GM21360 (cell line): ENCODE results near the gene NDST4.

Experiments used
- ATAC-seq: cut with Tn5 transposase; IDR thresholded peaks from one replicate; pipeline ENCODE4 v1.9.1; 2021; ENCODE audit warnings: mild to moderate bottlenecking, moderate library complexity; ENCODE audit not compliant: unreplicated experiment

NDST4 gene

GRCh38 chr4:115113506-115114106, at the start of gene NDST4:
TSS of gene NDST4 (minus strand) at chr4:115113620. CDS start at chr4:115077036, 36,584 bp downstream.
- no peak for ATAC-seq

- ATAC-seq, result no peak
Observed at GRCh38 chr4:115159141-115159540, 45.7 kb upstream of the NDST4 start.

GRCh38 chr4:115158296-115158695, 44.9 kb upstream of the NDST4 start:
- no peak for ATAC-seq

GRCh38 chr4:115154826-115155225, 41.4 kb upstream of the NDST4 start:
- ATAC-seq, result no peak

- no peak for ATAC-seq
Observed at GRCh38 chr4:115152965-115153364, 39.5 kb upstream of the NDST4 start.

- no peak for ATAC-seq
Observed at GRCh38 chr4:115152081-115152480, 38.7 kb upstream of the NDST4 start.

- ATAC-seq, result no peak
Observed at GRCh38 chr4:115149106-115149505, 35.7 kb upstream of the NDST4 start.

- no peak for ATAC-seq
Observed at GRCh38 chr4:115145393-115146160, 32.2 kb upstream of the NDST4 start.

GRCh38 chr4:115128037-115128436, 14.6 kb upstream of the NDST4 start:
- no peak for ATAC-seq

GRCh38 chr4:115126491-115126890, 13.1 kb upstream of the NDST4 start:
- ATAC-seq, result no peak

- no peak for ATAC-seq
Observed at GRCh38 chr4:115121351-115122043, 8.1 kb upstream of the NDST4 start.

GRCh38 chr4:115119804-115120352, 6.5 kb upstream of the NDST4 start:
- ATAC-seq, result no peak

GRCh38 chr4:115117651-115118050, 4.2 kb upstream of the NDST4 start:
- no peak for ATAC-seq

GRCh38 chr4:115110191-115111181, 2.9 kb downstream of the NDST4 start:
- ATAC-seq, result no peak

- ATAC-seq, result no peak
Observed at GRCh38 chr4:115108850-115109249, 4.6 kb downstream of the NDST4 start.

GRCh38 chr4:115107411-115107810, 6.0 kb downstream of the NDST4 start:
- ATAC-seq, result no peak

- no peak for ATAC-seq
Observed at GRCh38 chr4:115101675-115102074, 11.7 kb downstream of the NDST4 start.

GRCh38 chr4:115090483-115091075, 22.8 kb downstream of the NDST4 start:
- peak; percentile 87 for ATAC-seq

- ATAC-seq, result no peak
Observed at GRCh38 chr4:115082633-115083032, 30.8 kb downstream of the NDST4 start.

- ATAC-seq, result no peak
Observed at GRCh38 chr4:115076691-115077090, 36.7 kb downstream of the NDST4 start.
